ENCODE measurements around the gene TIAM2.

The TIAM2 gene

GRCh38 chr6:155120034-155120433 lies 124.9 kb downstream of the TIAM2 start:
- H3K27ac ChIP-seq, result no peak overlapping the region
- DNase-seq (ENCODE audit: low read depth, low spot score), result no peak

GRCh38 chr6:155121294-155121693 lies 126.2 kb downstream of the TIAM2 start:
- H3K27ac ChIP-seq, result no peak overlapping the region

GRCh38 chr6:155121699-155122098 lies 126.6 kb downstream of the TIAM2 start:
- H3K27ac ChIP-seq, result no peak overlapping the region
- no peak for DNase-seq (ENCODE audit: low read depth, low spot score)

More at GRCh38 chr6:155121294-155121693, 126.2 kb downstream of the TIAM2 start:
- no peak for DNase-seq (ENCODE audit: low read depth, low spot score)

DNA sequence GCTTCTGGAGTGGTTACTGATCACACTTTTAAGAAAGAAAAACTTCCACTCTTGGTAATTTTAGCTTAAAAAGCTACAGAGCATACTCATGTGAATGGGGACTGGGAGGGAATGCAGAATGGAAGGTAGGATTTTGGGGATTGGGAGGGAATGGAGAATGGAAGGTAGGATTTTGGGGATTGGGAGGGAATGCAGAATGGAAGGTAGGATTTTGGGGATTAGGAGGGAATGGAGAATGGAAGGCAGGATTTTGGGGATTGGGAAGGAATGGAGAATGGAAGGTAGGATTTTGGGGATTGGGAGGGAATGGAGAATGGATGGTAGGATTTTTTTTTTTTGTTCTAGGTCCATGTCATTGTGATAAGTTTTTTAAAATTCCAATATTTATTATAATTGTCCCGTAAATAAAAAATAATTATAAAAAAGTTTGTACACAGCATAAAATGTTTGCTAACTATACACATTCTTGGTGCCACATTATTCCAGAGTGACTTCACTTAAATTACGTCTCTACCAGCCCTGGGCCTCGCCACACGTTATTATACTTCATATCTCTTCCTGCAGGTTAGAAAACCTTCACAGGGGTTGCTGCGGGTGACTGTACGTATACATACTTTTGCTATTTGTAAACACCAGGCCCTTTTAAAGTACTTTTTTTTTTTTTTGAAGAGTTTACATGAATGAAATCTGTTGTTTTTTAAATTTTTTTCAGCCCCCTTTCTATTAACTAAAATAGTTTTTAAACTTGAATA lies 127.3 kb downstream of the TIAM2 start:
- no peak overlapping the region for H3K27ac ChIP-seq
- no peak for DNase-seq (ENCODE audit: low read depth, low spot score)

DNA sequence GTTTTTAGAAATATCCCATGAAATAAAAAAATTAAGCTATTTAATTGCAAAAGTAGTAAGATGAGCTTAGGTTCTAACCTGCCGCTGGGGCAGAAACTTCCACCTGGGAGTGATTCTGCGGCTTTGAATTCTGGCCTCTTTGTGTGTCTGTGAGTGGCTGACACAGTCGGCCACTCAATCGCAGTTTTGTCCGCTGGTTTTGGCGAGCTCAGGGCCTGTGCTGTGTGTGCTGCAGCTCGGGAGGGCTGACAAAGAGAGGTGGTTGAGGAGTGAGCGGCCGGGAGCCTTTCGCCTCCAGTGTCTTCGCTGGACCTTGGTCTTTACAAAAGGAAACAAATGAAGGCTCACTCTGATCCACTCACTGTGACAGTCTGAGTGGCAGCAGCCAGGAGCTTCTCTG lies 128.4 kb downstream of the TIAM2 start:
- no peak overlapping the region for H3K27ac ChIP-seq
- DNase-seq (ENCODE audit: low read depth, low spot score), result no peak

- DNase-seq (ENCODE audit: low read depth, low spot score), result no peak
- H3K27ac ChIP-seq, result no peak overlapping the region
Observed at GRCh38 chr6:155125906-155126305, 130.8 kb downstream of the TIAM2 start.

- peak; percentile 37 for DNase-seq (ENCODE audit: low read depth, low spot score)
- no peak overlapping the region for H3K27ac ChIP-seq
Observed at GRCh38 chr6:155126727-155127439, 131.8 kb downstream of the TIAM2 start.

DNA sequence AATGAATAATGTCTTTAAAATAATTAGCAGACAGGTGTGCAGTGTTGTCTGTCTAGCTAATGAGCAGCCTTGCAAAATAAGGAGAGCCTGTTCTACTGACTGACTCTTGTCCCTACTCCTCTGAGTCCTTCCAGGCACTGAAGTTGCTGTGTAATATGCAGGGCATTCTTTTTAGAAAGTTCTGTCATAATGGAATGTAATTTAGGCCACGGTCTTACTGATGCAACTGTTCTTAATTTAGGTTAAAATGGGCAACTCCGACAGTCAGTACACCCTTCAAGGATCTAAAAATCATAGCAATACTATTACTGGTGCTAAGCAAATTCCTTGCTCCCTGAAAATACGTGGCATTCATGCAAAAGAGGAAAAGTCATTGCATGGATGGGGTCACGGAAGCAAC lies 133.9 kb downstream of the TIAM2 start:
- DNase-seq (ENCODE audit: low read depth, low spot score), result no peak
- H3K27ac ChIP-seq, result no peak overlapping the region

- no peak for DNase-seq (ENCODE audit: low read depth, low spot score)
- no peak overlapping the region for H3K27ac ChIP-seq
Observed at GRCh38 chr6:155129744-155130143, 134.6 kb downstream of the TIAM2 start.

GRCh38 chr6:155130161-155130853 lies 135.2 kb downstream of the TIAM2 start:
- H3K27ac ChIP-seq, result no peak overlapping the region
- DNase-seq (ENCODE audit: low read depth, low spot score), result no peak

GRCh38 chr6:155132617-155133016 lies 137.5 kb downstream of the TIAM2 start:
- H3K27ac ChIP-seq, result no peak overlapping the region
- DNase-seq (ENCODE audit: low read depth, low spot score), result no peak

DNA sequence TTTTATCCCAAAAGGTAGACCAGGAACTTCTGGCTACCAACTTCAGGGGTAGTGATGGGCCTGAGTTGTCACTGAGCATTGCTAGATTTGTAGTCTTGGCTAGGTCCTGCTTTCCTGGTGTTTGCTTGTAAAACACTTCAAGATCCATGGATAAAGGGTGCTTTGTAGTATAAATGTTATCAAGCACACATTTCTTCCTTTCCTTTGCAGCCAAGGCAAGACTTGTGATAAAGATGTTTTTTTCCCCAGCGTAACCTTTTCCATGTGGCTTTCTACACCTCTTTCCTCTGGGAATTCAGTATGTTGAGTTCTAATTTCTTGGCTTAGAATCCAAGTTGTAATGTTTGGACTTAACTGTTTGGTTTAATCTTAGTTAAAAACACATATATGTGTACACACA lies 145.9 kb downstream of the TIAM2 start:
- H3K27ac ChIP-seq, result no peak overlapping the region
- DNase-seq (ENCODE audit: low read depth, low spot score), result no peak

DNA sequence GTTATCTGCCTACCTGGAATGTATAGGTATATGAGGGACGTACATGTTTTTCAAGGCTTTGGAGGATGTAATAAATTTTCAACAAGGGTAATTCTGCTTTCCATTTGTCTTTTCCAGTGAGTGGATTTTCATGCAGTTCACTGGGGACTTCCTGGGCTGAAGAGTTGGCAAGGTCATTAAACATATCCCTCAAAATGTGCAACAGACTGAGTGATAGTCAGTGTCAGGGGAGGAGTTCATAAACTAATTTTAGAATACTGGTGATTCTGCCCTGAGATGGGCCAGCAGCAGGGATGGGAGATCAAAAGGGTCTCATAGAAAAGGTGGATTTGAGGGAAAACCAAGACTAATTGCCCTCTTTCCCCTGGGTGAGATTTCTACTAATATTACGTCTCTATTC lies 146.4 kb downstream of the TIAM2 start:
- DNase-seq (ENCODE audit: low read depth, low spot score), result no peak

GRCh38 chr6:155142168-155143028 lies 147.3 kb downstream of the TIAM2 start:
- no peak overlapping the region for H3K27ac ChIP-seq

More for the DNA sequence above, 146.4 kb downstream of the TIAM2 start:
- H3K27ac ChIP-seq, result no peak overlapping the region

GRCh38 chr6:155143029-155143577 lies 148.0 kb downstream of the TIAM2 start:
- DNase-seq (ENCODE audit: low read depth, low spot score), result no peak

More at GRCh38 chr6:155142168-155143028, 147.3 kb downstream of the TIAM2 start:
- no peak for DNase-seq (ENCODE audit: low read depth, low spot score)

GRCh38 chr6:155143578-155144106 lies 148.5 kb downstream of the TIAM2 start:
- no peak overlapping the region for H3K27ac ChIP-seq
- no peak for DNase-seq (ENCODE audit: low read depth, low spot score)

More at GRCh38 chr6:155143029-155143577, 148.0 kb downstream of the TIAM2 start:
- no peak overlapping the region for H3K27ac ChIP-seq

- no peak for DNase-seq (ENCODE audit: low read depth, low spot score)
- H3K27ac ChIP-seq, result no peak overlapping the region
Observed at GRCh38 chr6:155146205-155146604, 151.1 kb downstream of the TIAM2 start.

GRCh38 chr6:155147958-155148663 lies 153.0 kb downstream of the TIAM2 start:
- DNase-seq (ENCODE audit: low read depth, low spot score), result no peak
- no peak overlapping the region for H3K27ac ChIP-seq
